PC-9 (cell line): ENCODE measurements around the gene CBX7. TPM values are rescaled to one million over a fixed set of nuclear protein-coding genes. Genes with fewer than 3 reads are reported as not detected.

Experiments
- BruUV-seq: library from RNA; stranded (reverse); fragments of 400-500 nt; replicated peaks from 2 replicates; lab custom pipeline; 2021; lab: Mats Ljungman, UMichigan
- CTCF ChIA-PET: fragments of 300-600 bp; sonication (Branson Sonifier 250); formaldehyde crosslinking; loops from one replicate; lab custom pipeline; 2022; ENCODE audit warnings: antibody characterized with exemption; lab: Charles Lee
- POLR2A ChIA-PET: fragments of 300-600 bp; sonication (Branson Sonifier 250); formaldehyde crosslinking; loops from one replicate; lab custom pipeline; 2022; ENCODE audit warnings: antibody characterized with exemption; ENCODE audit not compliant: unreplicated experiment; lab: Charles Lee
- DNase-seq, 2 experiments: peaks; one replicate each; pipeline versions ENCODE4 v3.0.0 to v3.0.0-alpha.2; 2015 to 2022; ENCODE audit warnings: mixed read lengths in 1 of 2
- H2AFZ ChIP-seq: fragments of 200-600 bp; sonication (generic); 2 replicates; pipeline ENCODE4 v1.8.1; 2017; ENCODE audit warnings: antibody characterized with exemption
- H3F3A ChIP-seq: fragments of 200-600 bp; sonication (generic); 2 replicates; pipeline ENCODE4 v1.8.1; 2017; ENCODE audit warnings: antibody characterized with exemption, mild to moderate bottlenecking, low read depth; ENCODE audit not compliant: insufficient read depth
- H3K27ac ChIP-seq: fragments of 200-600 bp; sonication (generic); 2 replicates; pipeline ENCODE4 v1.6.1; 2016; ENCODE audit warnings: mixed run types
- H3K27me3 ChIP-seq: fragments of 200-600 bp; sonication (generic); 2 replicates; pipeline ENCODE4 v1.6.1; 2016; ENCODE audit warnings: low read depth, mixed run types; ENCODE audit not compliant: insufficient read depth
- H3K36me3 ChIP-seq: fragments of 200-600 bp; sonication (generic); 2 replicates; pipeline ENCODE4 v1.6.1; 2016; ENCODE audit warnings: low read depth, mixed run types
- H3K4me1 ChIP-seq: fragments of 200-600 bp; sonication (generic); replicated peaks from 2 replicates; pipeline ENCODE4 v1.6.1; 2016; ENCODE audit warnings: mixed run types; ENCODE audit not compliant: insufficient read depth
- H3K4me2 ChIP-seq: fragments of 200-600 bp; sonication (generic); 2 replicates; pipeline ENCODE4 v1.6.1; 2017; ENCODE audit warnings: mixed run types
- H3K4me3 ChIP-seq: fragments of 200-600 bp; sonication (generic); 2 replicates; pipeline ENCODE4 v1.6.1; 2016; ENCODE audit warnings: mixed run types
- H3K79me2 ChIP-seq: fragments of 200-600 bp; sonication (generic); 2 replicates; pipeline ENCODE4 v1.6.1; 2017; ENCODE audit warnings: low read depth, mixed run types
- H3K9me2 ChIP-seq: fragments of 200-600 bp; sonication (generic); 2 replicates; pipeline ENCODE4 v1.8.1; 2017; ENCODE audit warnings: mild to moderate bottlenecking; ENCODE audit not compliant: insufficient read depth
- H3K9me3 ChIP-seq: fragments of 200-600 bp; sonication (generic); 2 replicates; pipeline ENCODE4 v1.8.1; 2016; ENCODE audit warnings: low read depth; ENCODE audit not compliant: insufficient read depth
- H4K20me1 ChIP-seq: fragments of 200-600 bp; sonication (generic); 2 replicates; pipeline ENCODE4 v1.8.1; 2017; ENCODE audit not compliant: insufficient read depth
- CTCF ChIP-seq: fragments of 200-600 bp; sonication (generic); conservative IDR thresholded peaks from 2 replicates; pipeline ENCODE4 v1.6.1; 2017; ENCODE audit warnings: mixed run types, antibody characterized with exemption, mild to moderate bottlenecking, moderate library complexity
- EZH2 ChIP-seq: fragments of 200-600 bp; sonication (generic); IDR thresholded peaks from 2 replicates; pipeline ENCODE4 v1.8.0; 2017; ENCODE audit warnings: antibody characterized with exemption, low read depth
- intact Hi-C: fragments of 100-400 bp; cut with micrococcal nuclease; formaldehyde crosslinking; loops from one replicate; pipeline ENCODE4 v1.10.0; 2022; ENCODE audit not compliant: unreplicated experiment
- total RNA-seq: library from RNA; stranded (reverse); gene quantifications from 2 replicates; pipeline ENCODE4 v1.2.3, GENCODE V29; 2021

Gene CBX7
- total RNA-seq, 1 experiment from 2014 or later: 29.1 TPM

GRCh38 chr22:39148727-39149535, 3.5 kb downstream of the CBX7 start:
- intact Hi-C loops: no loop called here
- H4K20me1 ChIP-seq: no peaks in the 10 kb centered on the region
- no peak overlapping the region for H3K27ac ChIP-seq
- peaks cover 52% of the 10 kb centered on the region; the same call in 1 of the 2 replicates for H3F3A ChIP-seq
- no TSS peak for BruUV-seq
- DNase-seq: no peak
- H2AFZ ChIP-seq: no peak overlapping the region
- H3K36me3 ChIP-seq: no peaks in the 10 kb centered on the region
- no peak for TF ChIP-seq CTCF
- TF ChIP-seq EZH2: no peak
- no peaks in the 10 kb centered on the region for H3K9me3 ChIP-seq
- H3K4me3 ChIP-seq: no peak overlapping the region
- no peaks in the 10 kb centered on the region for H3K9me2 ChIP-seq
- peaks cover 30% of the 10 kb centered on the region for H3K4me1 ChIP-seq
- H3K4me2 ChIP-seq: no peak overlapping the region
- H3K27me3 ChIP-seq: no peaks in the 10 kb centered on the region
- H3K79me2 ChIP-seq: 0 out of 2 replicates have a peak, but pooled peaks cover 3% of the 10 kb centered on the region
- ChIA-PET POLR2A (interaction anchor here (0.6 to 0.8 kb wide), 3 partner anchors 170 to 498 kb away, joined by 3 to 5 read pairs (median 4); no protein-coding TSS in a partner anchor), CTCF (interaction anchor here (0.5 to 1.2 kb wide), 3 partner anchors 39 to 134 kb away, joined by 3 to 11 read pairs (median 3); partner anchors contain the start of gene PDGFB)

- ChIA-PET POLR2A (interaction anchor here (0.6 to 0.8 kb wide), 3 partner anchors 21 to 498 kb away, joined by 3 to 5 read pairs (median 3); no protein-coding TSS in a partner anchor), CTCF (interaction anchor here (0.5 to 1.0 kb wide), 2 partner anchors 38 to 97 kb away, joined by 3 to 11 read pairs; partner anchors contain the start of gene PDGFB)
- no peaks in the 10 kb centered on the region for H4K20me1 ChIP-seq
- no peak overlapping the region for H3K27ac ChIP-seq
- H3K9me3 ChIP-seq: no peaks in the 10 kb centered on the region
- BruUV-seq: no TSS peak
- H3K4me3 ChIP-seq: no peak overlapping the region
- peaks cover 27% of the 10 kb centered on the region for H3K4me1 ChIP-seq
- peaks cover 56% of the 10 kb centered on the region; the same call in 1 of the 2 replicates for H3F3A ChIP-seq
- DNase-seq: no peak
- no peak for TF ChIP-seq CTCF
- TF ChIP-seq EZH2: no peak
- no peaks in the 10 kb centered on the region for H3K36me3 ChIP-seq
- H3K79me2 ChIP-seq: 0 out of 2 replicates have a peak, but pooled peaks cover 3% of the 10 kb centered on the region
- H3K27me3 ChIP-seq: no peaks in the 10 kb centered on the region
- H2AFZ ChIP-seq: no peak overlapping the region
- H3K4me2 ChIP-seq: no peak overlapping the region
- H3K9me2 ChIP-seq: no peaks in the 10 kb centered on the region
- intact Hi-C loops: no loop called here
Measured at GRCh38 chr22:39148026-39148726, 4.3 kb downstream of the CBX7 start.

GRCh38 chr22:39147335-39148025, 5.0 kb downstream of the CBX7 start:
- intact Hi-C loops: no loop called here

More at GRCh38 chr22:39147335-39148025, 5.0 kb downstream of the CBX7 start:
- Histone ChIP-seq H3K4me2 (no peak overlapping the region), H2AFZ (no peak overlapping the region), H3K27ac (no peak overlapping the region), H3K9me2 (no peaks in the 10 kb centered on the region), H4K20me1 (no peaks in the 10 kb centered on the region), H3K36me3 (no peaks in the 10 kb centered on the region), H3K4me3 (no peak overlapping the region), H3K9me3 (no peaks in the 10 kb centered on the region), H3K27me3 (no peaks in the 10 kb centered on the region), H3F3A (peaks cover 56% of the 10 kb centered on the region; the same call in 1 of the 2 replicates), H3K79me2 (0 out of 2 replicates have a peak, but pooled peaks cover 3% of the 10 kb centered on the region), H3K4me1 (peaks cover 23% of the 10 kb centered on the region)
- ChIA-PET CTCF (no interaction called here), POLR2A (interaction anchor here (0.6 kb wide), 1 partner anchor 22 kb away, joined by 3 read pairs; no protein-coding TSS in a partner anchor)
- no peak for TF ChIP-seq CTCF
- no peak for TF ChIP-seq EZH2
- DNase-seq: no peak
- no TSS peak for BruUV-seq
